OCI-LY1 (cell line): Measurements from ENCODE around the gene COQ4.

Experiments used
- H2AFZ ChIP-seq: fragments of 200-600 bp; sonication (generic), shearing (Covaris generic); 2 replicates; pipeline ENCODE4 v1.6.0; 2014; ENCODE audit warnings: antibody characterized with exemption, mild to moderate bottlenecking, low read length
- H3F3A ChIP-seq: fragments of 200-600 bp; sonication (generic), shearing (Covaris generic); 2 replicates; pipeline ENCODE4 v1.6.0; 2014; ENCODE audit warnings: mild to moderate bottlenecking, antibody characterized with exemption, low read length, moderate library complexity; ENCODE audit not compliant: insufficient read depth
- H3K27ac ChIP-seq: fragments of 200-600 bp; sonication (generic); 2 replicates; pipeline ENCODE4 v1.5.1; 2014; ENCODE audit warnings: low read length, mixed run types, mild to moderate bottlenecking, low read depth; ENCODE audit not compliant: poor library complexity, severe bottlenecking
- H3K27me3 ChIP-seq: fragments of 200-600 bp; sonication (generic); 2 replicates; pipeline ENCODE4 v1.6.0; 2014; ENCODE audit warnings: antibody characterized with exemption, mild to moderate bottlenecking, low read length, moderate library complexity; ENCODE audit not compliant: insufficient read depth
- H3K36me3 ChIP-seq: fragments of 200-600 bp; sonication (generic); 2 replicates; pipeline ENCODE4 v1.6.1; 2014; ENCODE audit warnings: mild to moderate bottlenecking, antibody characterized with exemption, low read length, moderate library complexity, mixed read lengths; ENCODE audit not compliant: insufficient read depth
- H3K4me1 ChIP-seq: fragments of 200-600 bp; sonication (generic); 2 replicates; pipeline ENCODE4 v1.5.1; 2014; ENCODE audit warnings: mild to moderate bottlenecking, low read length, moderate library complexity; ENCODE audit not compliant: insufficient read depth, severe bottlenecking
- H3K4me2 ChIP-seq: fragments of 200-600 bp; sonication (generic), shearing (Covaris generic); 2 replicates; pipeline ENCODE4 v1.6.1; 2014; ENCODE audit warnings: low read length
- H3K4me3 ChIP-seq: fragments of 200-600 bp; sonication (generic); 2 replicates; pipeline ENCODE4 v1.5.1; 2014; ENCODE audit warnings: low read length, low read depth, mild to moderate bottlenecking, mixed read lengths; ENCODE audit not compliant: poor library complexity, severe bottlenecking
- H3K79me2 ChIP-seq: fragments of 200-600 bp; shearing (Covaris generic); 2 replicates; pipeline ENCODE4 v1.6.1; 2016; ENCODE audit warnings: mixed run types, low read length, mixed read lengths; ENCODE audit not compliant: insufficient read depth
- H3K9ac ChIP-seq: fragments of 200-600 bp; sonication (generic), shearing (Covaris generic); 2 replicates; pipeline ENCODE4 v1.6.1; 2014; ENCODE audit warnings: mild to moderate bottlenecking, low read length, mixed read lengths
- H3K9me2 ChIP-seq: fragments of 200-600 bp; sonication (generic), shearing (Covaris generic); 2 replicates; pipeline ENCODE4 v1.6.1; 2014; ENCODE audit warnings: low read depth, mild to moderate bottlenecking, low read length, mixed read lengths
- H3K9me3 ChIP-seq: fragments of 200-600 bp; shearing (Covaris generic); 2 replicates; pipeline ENCODE4 v1.6.1; 2014; ENCODE audit warnings: low read length, mixed read lengths
- H4K20me1 ChIP-seq: fragments of 200-600 bp; sonication (generic), shearing (Covaris generic); 2 replicates; pipeline ENCODE4 v1.6.0; 2016; ENCODE audit warnings: mild to moderate bottlenecking, low read length; ENCODE audit not compliant: insufficient read depth
- CTCF ChIP-seq: fragments of 200-600 bp; sonication (generic), shearing (Covaris generic); IDR thresholded peaks from 2 replicates; pipeline ENCODE4 v1.5.1; 2017; ENCODE audit warnings: mild to moderate bottlenecking, antibody characterized with exemption, low read length, moderate library complexity, mixed read lengths
- EZH2 ChIP-seq: fragments of 200-600 bp; sonication (generic), shearing (Covaris generic); IDR thresholded peaks from 2 replicates; pipeline ENCODE4 v1.8.0; 2017; ENCODE audit warnings: borderline replicate concordance, mixed run types, mild to moderate bottlenecking, antibody characterized with exemption, low read length, moderate library complexity, mixed read lengths

The COQ4 gene

GRCh38 chr9:128323791-128324190 is 1.2 kb downstream of the COQ4 start:
- Histone ChIP-seq H3K27me3 (no peaks in the 10 kb centered on the region), H2AFZ (no peak overlapping the region), H3K4me3 (peak overlapping the region; percentile 89), H3F3A (no peaks in the 10 kb centered on the region), H3K36me3 (peaks cover 39% of the 10 kb centered on the region; the same call in 1 of the 2 replicates), H4K20me1 (no peaks in the 10 kb centered on the region), H3K27ac (no peak overlapping the region), H3K9me2 (no peaks in the 10 kb centered on the region), H3K4me2 (peak overlapping the region; percentile 98), H3K79me2 (peaks cover 8% of the 10 kb centered on the region), H3K9ac (peak overlapping the region; percentile 88), H3K9me3 (no peaks in the 10 kb centered on the region), H3K4me1 (peaks cover 25% of the 10 kb centered on the region)
- TF ChIP-seq CTCF, result no peak
- no peak for TF ChIP-seq EZH2

- TF ChIP-seq CTCF (no peak), EZH2 (no peak)
- no peaks in the 10 kb centered on the region for H3F3A ChIP-seq
- no peaks in the 10 kb centered on the region for H3K27me3 ChIP-seq
- no peaks in the 10 kb centered on the region for H3K9me2 ChIP-seq
- peak overlapping the region; percentile 88; the same call in 1 of the 2 replicates for H3K9ac ChIP-seq
- peaks cover 25% of the 10 kb centered on the region for H3K4me1 ChIP-seq
- peaks cover 8% of the 10 kb centered on the region for H3K79me2 ChIP-seq
- H3K4me2 ChIP-seq, result peak overlapping the region; percentile 98; the same call in 1 of the 2 replicates
- H2AFZ ChIP-seq, result no peak overlapping the region
- peaks cover 39% of the 10 kb centered on the region; the same call in 1 of the 2 replicates for H3K36me3 ChIP-seq
- H3K4me3 ChIP-seq, result peak overlapping the region; percentile 89
- H4K20me1 ChIP-seq, result no peaks in the 10 kb centered on the region
- no peak overlapping the region for H3K27ac ChIP-seq
- H3K9me3 ChIP-seq, result no peaks in the 10 kb centered on the region
Measured at GRCh38 chr9:128324401-128324800, 1.8 kb downstream of the COQ4 start.

GRCh38 chr9:128325629-128326028 is 3.0 kb downstream of the COQ4 start:
- peaks cover 39% of the 10 kb centered on the region for H3K36me3 ChIP-seq
- no peak overlapping the region for H3K4me3 ChIP-seq
- H3K9me3 ChIP-seq, result no peaks in the 10 kb centered on the region
- no peaks in the 10 kb centered on the region for H3K27me3 ChIP-seq
- H2AFZ ChIP-seq, result no peak overlapping the region
- H3F3A ChIP-seq, result no peaks in the 10 kb centered on the region
- no peak overlapping the region for H3K9ac ChIP-seq
- H3K4me1 ChIP-seq, result peaks cover 25% of the 10 kb centered on the region
- TF ChIP-seq EZH2 (no peak), CTCF (no peak)
- no peaks in the 10 kb centered on the region for H3K9me2 ChIP-seq
- H3K79me2 ChIP-seq, result peaks cover 8% of the 10 kb centered on the region
- H3K27ac ChIP-seq, result no peak overlapping the region
- H3K4me2 ChIP-seq, result no peak overlapping the region
- H4K20me1 ChIP-seq, result no peaks in the 10 kb centered on the region
